MM.1S (cell line): Measurements from ENCODE around the gene LRRC15.

Experiments used
- EZH2phosphoT487 ChIP-seq: fragments of 300-600 bp; sonication (generic); IDR thresholded peaks from 2 replicates; pipeline ENCODE4 v1.6.1; 2018; ENCODE audit warnings: antibody characterized with exemption, low read length
- TF ChIP-seq, protein P1 (sequence below): fragments of 300-600 bp; sonication (generic); IDR thresholded peaks from 2 replicates; pipeline ENCODE4 v1.5.1; 2016; ENCODE audit warnings: antibody characterized with exemption, low read length, mixed read lengths

DNA sequence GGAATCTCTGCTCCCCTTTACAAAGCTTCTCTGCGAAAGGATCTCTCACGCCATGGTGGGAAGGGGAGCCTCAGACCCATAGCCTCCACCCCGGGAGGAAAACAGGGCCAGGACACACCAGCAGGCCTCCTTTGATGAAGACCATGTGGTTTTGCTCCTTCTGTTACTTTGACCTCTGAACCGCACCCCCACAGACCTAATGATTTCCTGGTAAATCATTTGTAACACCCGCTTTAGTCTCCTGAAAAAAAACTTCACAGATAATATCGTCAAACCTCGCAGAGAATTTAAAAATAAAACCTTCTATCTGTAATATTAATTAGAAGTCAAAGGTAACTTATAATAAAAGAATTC lies 36.7 kb downstream of the LRRC15 start:
- TF ChIP-seq, protein P1, sequence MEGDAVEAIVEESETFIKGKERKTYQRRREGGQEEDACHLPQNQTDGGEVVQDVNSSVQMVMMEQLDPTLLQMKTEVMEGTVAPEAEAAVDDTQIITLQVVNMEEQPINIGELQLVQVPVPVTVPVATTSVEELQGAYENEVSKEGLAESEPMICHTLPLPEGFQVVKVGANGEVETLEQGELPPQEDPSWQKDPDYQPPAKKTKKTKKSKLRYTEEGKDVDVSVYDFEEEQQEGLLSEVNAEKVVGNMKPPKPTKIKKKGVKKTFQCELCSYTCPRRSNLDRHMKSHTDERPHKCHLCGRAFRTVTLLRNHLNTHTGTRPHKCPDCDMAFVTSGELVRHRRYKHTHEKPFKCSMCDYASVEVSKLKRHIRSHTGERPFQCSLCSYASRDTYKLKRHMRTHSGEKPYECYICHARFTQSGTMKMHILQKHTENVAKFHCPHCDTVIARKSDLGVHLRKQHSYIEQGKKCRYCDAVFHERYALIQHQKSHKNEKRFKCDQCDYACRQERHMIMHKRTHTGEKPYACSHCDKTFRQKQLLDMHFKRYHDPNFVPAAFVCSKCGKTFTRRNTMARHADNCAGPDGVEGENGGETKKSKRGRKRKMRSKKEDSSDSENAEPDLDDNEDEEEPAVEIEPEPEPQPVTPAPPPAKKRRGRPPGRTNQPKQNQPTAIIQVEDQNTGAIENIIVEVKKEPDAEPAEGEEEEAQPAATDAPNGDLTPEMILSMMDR = no peak
- TF ChIP-seq EZH2phosphoT487 = no peak
